ENCODE data around the gene SCARB1. TPM values are rescaled to one million over a fixed set of nuclear protein-coding genes. Genes with fewer than 3 reads are reported as not detected.

Gene SCARB1
- total RNA-seq, 2 donors from 2014 or later = 16.5 to 18.9 TPM

GRCh38 chr12:124759841-124760503 lies 103.7 kb downstream of the SCARB1 start:
- Histone ChIP-seq H3K27me3 (no peaks in the 10 kb centered on the region), H3K4me3 (no peak overlapping the region), H3K36me3 (replicated peaks in 1 of 2; ENCODE audit: insufficient read depth in 1 of 2, low read depth in 2 of 2) (no peaks in the 10 kb centered on the region), H3K9me3 (peaks cover 0 to 7% (median 0%) of the 10 kb centered on the region in 3 donors), H3K27ac (peak overlapping the region in 2 of 4 donors; percentile 16 to 51), H3K4me1 (peaks cover 27% of the 10 kb centered on the region)
- intact Hi-C loops (cut with DNase I) = no loop called here
- DNase-seq (peak in 2 of 4 donors; percentile 43 to 47), ATAC-seq (peak; percentile 16)
- 50 to 63% methylated on average over 12 to 15 of the region's 15 CpGs for WGBS, 2 donors
- TF ChIP-seq CTCF (IDR thresholded peaks at IDR 0.05) = no peak
- TF ChIP-seq POLR2A (IDR thresholded peaks at IDR 0.05) = no peak

GRCh38 chr12:124758266-124759220 lies 105.1 kb downstream of the SCARB1 start:
- DNase-seq = no peak
- 38 to 46% methylated on average over 22 to 32 of the region's 32 CpGs for WGBS, 2 donors
- ATAC-seq = no peak
- Histone ChIP-seq H3K27me3 (no peaks in the 10 kb centered on the region), H3K27ac (peak overlapping the region in 2 of 4 donors; percentile 16 to 51), H3K9me3 (no peaks in the 10 kb centered on the region), H3K36me3 (replicated peaks in 1 of 2; ENCODE audit: insufficient read depth in 1 of 2, low read depth in 2 of 2) (no peaks in the 10 kb centered on the region), H3K4me3 (no peak overlapping the region), H3K4me1 (peaks cover 41% of the 10 kb centered on the region)
- no peak for TF ChIP-seq POLR2A (IDR thresholded peaks at IDR 0.05)
- TF ChIP-seq CTCF (IDR thresholded peaks at IDR 0.05) = no peak
- intact Hi-C loops (cut with DNase I) = no loop called here

- H3K4me3 ChIP-seq = no peak overlapping the region
- H3K4me1 ChIP-seq = peaks cover 51% of the 10 kb centered on the region
- 97 to 98% methylated on average over 4 of the region's 4 CpGs for WGBS, 2 donors
- H3K36me3 ChIP-seq (replicated peaks in 1 of 2; ENCODE audit: insufficient read depth in 1 of 2, low read depth in 2 of 2) = no peaks in the 10 kb centered on the region
- TF ChIP-seq CTCF (IDR thresholded peaks at IDR 0.05) = no peak
- no peak for TF ChIP-seq POLR2A (IDR thresholded peaks at IDR 0.05)
- peak overlapping the region in 1 of 4 donors; percentile 74 for H3K27ac ChIP-seq
- no peaks in the 10 kb centered on the region for H3K27me3 ChIP-seq
- intact Hi-C loops (cut with DNase I) = no loop called here
- no peaks in the 10 kb centered on the region for H3K9me3 ChIP-seq
- DNase-seq (no peak), ATAC-seq (no peak)
Observed at GRCh38 chr12:124757329-124757728, 106.3 kb downstream of the SCARB1 start.

- no peaks in the 10 kb centered on the region for H3K9me3 ChIP-seq
- WGBS, 2 donors = 81 to 85% methylated on average over 3 of the region's 3 CpGs
- peak overlapping the region in 1 of 4 donors; percentile 74 for H3K27ac ChIP-seq
- TF ChIP-seq CTCF (IDR thresholded peaks at IDR 0.05) (no peak), POLR2A (IDR thresholded peaks at IDR 0.05) (no peak)
- no peak for ATAC-seq
- no peaks in the 10 kb centered on the region for H3K36me3 ChIP-seq (replicated peaks in 1 of 2; ENCODE audit: insufficient read depth in 1 of 2, low read depth in 2 of 2)
- H3K27me3 ChIP-seq = no peaks in the 10 kb centered on the region
- intact Hi-C loops (cut with DNase I) = no loop called here
- H3K4me1 ChIP-seq = peaks cover 57% of the 10 kb centered on the region
- no peak for DNase-seq
- H3K4me3 ChIP-seq = no peak overlapping the region
Observed at GRCh38 chr12:124756760-124757159, 106.9 kb downstream of the SCARB1 start.

All from body of pancreas (tissue), 4 donors.